Regular cardiac myocyte (primary cell): ENCODE data around the gene ICAM1. TPM values are rescaled to one million over a fixed set of nuclear protein-coding genes. Genes with fewer than 3 reads are reported as not detected.

Experiments used
- total RNA-seq: library from RNA; depleted of rRNA; stranded (reverse); fragments of >200 nt; gene quantifications from 2 replicates; pipeline ENCODE4 v1.2.3, GENCODE V29; 2014

Gene ICAM1, protein sequence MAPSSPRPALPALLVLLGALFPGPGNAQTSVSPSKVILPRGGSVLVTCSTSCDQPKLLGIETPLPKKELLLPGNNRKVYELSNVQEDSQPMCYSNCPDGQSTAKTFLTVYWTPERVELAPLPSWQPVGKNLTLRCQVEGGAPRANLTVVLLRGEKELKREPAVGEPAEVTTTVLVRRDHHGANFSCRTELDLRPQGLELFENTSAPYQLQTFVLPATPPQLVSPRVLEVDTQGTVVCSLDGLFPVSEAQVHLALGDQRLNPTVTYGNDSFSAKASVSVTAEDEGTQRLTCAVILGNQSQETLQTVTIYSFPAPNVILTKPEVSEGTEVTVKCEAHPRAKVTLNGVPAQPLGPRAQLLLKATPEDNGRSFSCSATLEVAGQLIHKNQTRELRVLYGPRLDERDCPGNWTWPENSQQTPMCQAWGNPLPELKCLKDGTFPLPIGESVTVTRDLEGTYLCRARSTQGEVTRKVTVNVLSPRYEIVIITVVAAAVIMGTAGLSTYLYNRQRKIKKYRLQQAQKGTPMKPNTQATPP
- 5.2 and 23.1 TPM in 2 replicates for total RNA-seq

GRCh38 chr19:10270616-10271394 is at the start of gene ICAM1:
Gene ICAM1, plus strand, starts transcription at chr19:10271120. Its CDS starts 40 bp downstream, at chr19:10271160.

GRCh38 chr19:10230861-10231611 is 39.9 kb upstream of the ICAM1 start, which contains the start of gene S1PR2:
Gene S1PR2, minus strand, starts transcription at chr19:10231331. Its CDS starts 6,426 bp downstream, at chr19:10224905.

GRCh38 chr19:10251792-10252694 is 18.9 kb upstream of the ICAM1 start, which contains the start of gene MRPL4:
Gene MRPL4, plus strand, starts transcription at chr19:10252214. Its CDS starts 40 bp downstream, at chr19:10252254.

DNA sequence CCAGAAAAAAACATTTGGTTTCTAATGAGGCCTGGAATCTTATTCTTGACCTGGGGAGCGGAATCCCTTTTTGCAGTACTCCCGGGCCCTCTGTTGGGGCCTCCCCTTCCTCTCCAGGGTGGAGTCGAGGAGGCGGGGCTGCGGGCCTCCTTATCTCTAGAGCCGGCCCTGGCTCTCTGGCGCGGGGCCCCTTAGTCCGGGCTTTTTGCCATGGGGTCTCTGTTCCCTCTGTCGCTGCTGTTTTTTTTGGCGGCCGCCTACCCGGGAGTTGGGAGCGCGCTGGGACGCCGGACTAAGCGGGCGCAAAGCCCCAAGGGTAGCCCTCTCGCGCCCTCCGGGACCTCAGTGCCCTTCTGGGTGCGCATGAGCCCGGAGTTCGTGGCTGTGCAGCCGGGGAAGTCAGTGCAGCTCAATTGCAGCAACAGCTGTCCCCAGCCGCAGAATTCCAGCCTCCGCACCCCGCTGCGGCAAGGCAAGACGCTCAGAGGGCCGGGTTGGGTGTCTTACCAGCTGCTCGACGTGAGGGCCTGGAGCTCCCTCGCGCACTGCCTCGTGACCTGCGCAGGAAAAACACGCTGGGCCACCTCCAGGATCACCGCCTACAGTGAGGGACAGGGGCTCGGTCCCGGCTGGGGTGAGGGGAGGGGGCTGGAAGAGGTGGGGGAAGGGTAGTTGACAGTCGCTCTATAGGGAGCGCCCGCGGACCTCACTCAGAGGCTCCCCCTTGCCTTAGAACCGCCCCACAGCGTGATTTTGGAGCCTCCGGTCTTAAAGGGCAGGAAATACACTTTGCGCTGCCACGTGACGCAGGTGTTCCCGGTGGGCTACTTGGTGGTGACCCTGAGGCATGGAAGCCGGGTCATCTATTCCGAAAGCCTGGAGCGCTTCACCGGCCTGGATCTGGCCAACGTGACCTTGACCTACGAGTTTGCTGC is 16.1 kb downstream of the ICAM1 start, which contains the start of gene ICAM4:
Gene ICAM4 (plus strand): TSS at position 153 of the 935 bp plus-strand sequence. CDS start 58 bp downstream, at position 211.

GRCh38 chr19:10289836-10290356 is 19.0 kb downstream of the ICAM1 start, which contains the start of gene ICAM5:
Gene ICAM5, plus strand, starts transcription at chr19:10289952. Its CDS starts 92 bp downstream, at chr19:10290044.

DNA sequence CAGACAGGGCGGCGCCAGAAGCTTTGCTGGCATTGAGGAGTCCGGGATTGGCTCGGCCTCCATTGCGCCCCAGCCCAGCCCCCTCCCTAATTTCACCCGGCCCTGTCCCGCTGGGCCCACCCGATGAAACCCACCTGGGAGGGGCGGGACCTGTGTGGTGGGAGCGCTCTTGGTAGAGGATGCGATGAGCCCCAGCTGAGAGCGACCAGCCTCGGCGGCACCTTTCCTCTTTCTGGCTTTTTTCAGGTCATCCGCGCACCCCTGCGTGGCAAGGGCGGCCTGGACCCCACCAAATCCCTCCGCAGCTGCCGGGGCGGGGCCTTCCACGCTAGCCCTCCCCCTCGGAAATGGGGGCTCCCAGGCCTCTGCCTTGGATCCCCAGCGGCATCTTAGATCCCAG is 38.5 kb downstream of the ICAM1 start, which contains the start of gene ZGLP1:
Gene ZGLP1 (minus strand): TSS at position 393 of the 400 bp plus-strand sequence.

DNA sequence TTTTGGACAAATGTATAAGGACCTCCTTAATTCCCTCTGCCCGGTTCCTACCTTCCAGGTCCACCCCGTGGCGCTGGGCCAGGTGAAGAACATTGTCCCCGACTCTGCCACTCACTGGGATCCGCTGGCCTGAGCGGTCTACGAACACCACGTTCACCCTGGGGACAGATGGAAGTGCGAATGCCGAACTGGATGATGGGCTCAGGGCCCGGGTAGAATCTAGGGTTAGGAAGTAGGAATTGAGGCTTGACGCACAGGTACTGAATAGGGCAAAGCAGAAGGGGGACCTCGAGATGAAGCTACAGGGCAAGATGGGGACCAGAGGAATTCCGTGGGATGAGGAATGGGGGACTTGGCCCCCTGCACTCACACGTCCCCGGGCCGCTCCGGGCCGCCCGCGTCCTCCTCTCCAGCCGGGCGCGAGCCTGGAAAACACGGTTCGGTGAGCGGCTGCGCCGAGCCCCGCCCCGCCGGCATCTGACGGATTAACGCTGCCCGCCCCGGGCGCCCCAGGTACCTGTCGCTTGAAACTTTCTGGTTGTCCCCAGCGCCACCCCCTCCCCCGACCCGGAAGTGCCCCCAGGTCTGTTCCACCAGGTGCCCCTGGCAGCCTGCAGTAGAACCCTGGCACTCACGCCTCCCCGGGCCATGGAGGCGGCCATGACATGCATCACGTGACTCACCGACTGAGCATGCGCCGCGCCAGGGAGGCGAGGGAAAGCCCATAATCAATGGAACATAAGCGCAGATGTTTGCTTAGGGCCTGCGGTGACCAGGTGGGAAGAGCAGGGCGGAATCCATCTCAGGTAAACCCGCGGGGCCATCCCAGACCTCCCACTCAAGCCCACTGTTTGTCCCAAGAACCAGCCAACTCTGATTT is 44.7 kb downstream of the ICAM1 start, which contains the start of gene FDX2:
Gene FDX2 (minus strand): TSS at position 681 of the 880 bp plus-strand sequence. CDS start 19 bp downstream, at position 662.

GRCh38 chr19:10332965-10333757 is 62.2 kb downstream of the ICAM1 start, which contains the start of gene RAVER1:
Gene RAVER1, minus strand, starts transcription at chr19:10333529. Its CDS starts 22 bp downstream, at chr19:10333507.

Other genes with a start within 250 kb of the ICAM1 start
- gene SHFL, start 184.8 kb upstream of the ICAM1 start, total RNA-seq: 12.1 and 25.1 TPM in 2 replicates
- gene ANGPTL6, start 168.4 kb upstream of the ICAM1 start, total RNA-seq: 0.19 and 1.4 TPM in 2 replicates
- 36.1 and 61.2 TPM in 2 replicates for gene PPAN, start 164.8 kb upstream of the ICAM1 start, total RNA-seq
- gene P2RY11, start 159.4 kb upstream of the ICAM1 start, total RNA-seq: 2.3 and 3.8 TPM in 2 replicates
- gene EIF3G, start 151.2 kb upstream of the ICAM1 start, total RNA-seq: 285 and 382 TPM in 2 replicates
- gene DNMT1, start 76.2 kb upstream of the ICAM1 start, total RNA-seq: 19.2 and 91.1 TPM in 2 replicates
- 11.0 and 13.6 TPM in 2 replicates for gene S1PR2, start 39.8 kb upstream of the ICAM1 start, total RNA-seq
- 10.7 and 36.0 TPM in 2 replicates for gene MRPL4, start 18.9 kb upstream of the ICAM1 start, total RNA-seq
- gene ICAM4, start 15.8 kb downstream of the ICAM1 start, total RNA-seq: 0.85 and 0.96 TPM in 2 replicates
- gene ICAM5, start 18.8 kb downstream of the ICAM1 start, total RNA-seq: 0.96 and 3.9 TPM in 2 replicates
- gene ZGLP1, start 38.7 kb downstream of the ICAM1 start, total RNA-seq: 0.38 and 1.1 TPM in 2 replicates
- 14.4 and 23.4 TPM in 2 replicates for gene FDX2, start 44.9 kb downstream of the ICAM1 start, total RNA-seq
- 4.2 and 11.3 TPM in 2 replicates for gene RAVER1, start 62.4 kb downstream of the ICAM1 start, total RNA-seq
- gene ICAM3, start 68.5 kb downstream of the ICAM1 start, total RNA-seq: 7.0 and 12.1 TPM in 2 replicates
- gene TYK2, start 109.5 kb downstream of the ICAM1 start, total RNA-seq: 60.6 and 101 TPM in 2 replicates
- 193 and 304 TPM in 2 replicates for gene CDC37, start 132.4 kb downstream of the ICAM1 start, total RNA-seq
- 2.5 and 2.8 TPM in 2 replicates for gene PDE4A, start 149.4 kb downstream of the ICAM1 start, total RNA-seq
- gene KEAP1, start 232.2 kb downstream of the ICAM1 start, total RNA-seq: 69.3 and 98.5 TPM in 2 replicates
- gene S1PR5, start 246.3 kb downstream of the ICAM1 start, total RNA-seq: 1.4 and 4.6 TPM in 2 replicates